K562 (cell line): ENCODE data around the gene ELOVL1. TPM values are rescaled to one million over a fixed set of nuclear protein-coding genes. Genes with fewer than 3 reads are reported as not detected.

Experiments used
- BRD9 ChIP-seq: fragments of 450-650 bp; IDR thresholded peaks from 2 replicates; pipeline ENCODE4 v1.6.1; 2018; ENCODE audit warnings: low read depth; ENCODE audit not compliant: partially characterized antibody
- ESRRA ChIP-seq: fragments of 450-650 bp; IDR thresholded peaks from 2 replicates; pipeline ENCODE4 v1.6.1; 2014; ENCODE audit warnings: low read depth, mild to moderate bottlenecking, moderate library complexity, borderline replicate concordance
- FOXA1 ChIP-seq: fragments of 450-650 bp; IDR thresholded peaks from 2 replicates; pipeline ENCODE4 v1.6.1; 2016; ENCODE audit warnings: mild to moderate bottlenecking, borderline replicate concordance
- MCM5 ChIP-seq: fragments of 450-650 bp; IDR thresholded peaks from 2 replicates; pipeline ENCODE4 v1.6.1; 2016; ENCODE audit warnings: low read depth
- NCOA4 ChIP-seq: fragments of 450-650 bp; IDR thresholded peaks from 2 replicates; pipeline ENCODE4 v1.6.1; 2018; ENCODE audit warnings: mild to moderate bottlenecking; ENCODE audit not compliant: partially characterized antibody
- POLR2G ChIP-seq: fragments of 200-400 bp; formaldehyde crosslinking; IDR thresholded peaks from 2 replicates; pipeline ENCODE4 v1.6.1; 2017; ENCODE audit warnings: low read depth, mild to moderate bottlenecking, antibody characterized with exemption, low read length, moderate library complexity
- ZFP1 ChIP-seq: fragments of 450-650 bp; formaldehyde crosslinking; IDR thresholded peaks from 2 replicates; pipeline ENCODE4 v1.4.0; 2020; ENCODE audit warnings: mild to moderate bottlenecking, mixed read lengths
- ZNF146 ChIP-seq: IDR thresholded peaks from one replicate; pipeline ENCODE4 v1.6.1; 2018; ENCODE audit warnings: missing compliant biosample characterization; ENCODE audit not compliant: unreplicated experiment
- ZNF311 ChIP-seq: fragments of 250-450 bp; sonication (Bioruptor Pico); IDR thresholded peaks from 2 replicates; pipeline ENCODE4 v1.4.0; 2020; ENCODE audit warnings: mild to moderate bottlenecking, moderate library complexity
- ZNF695 ChIP-seq: fragments of 450-650 bp; formaldehyde crosslinking; IDR thresholded peaks from 2 replicates; pipeline ENCODE4 v1.4.0; 2020; ENCODE audit warnings: mild to moderate bottlenecking, moderate library complexity
- polyA plus RNA-seq, 8 experiments: library from polyadenylated mRNA; depleted of rRNA in 4 of 8; stranded (reverse) in 5 of 8; unstranded in 3 of 8; fragments of >200 nt; fragmentation: Nextera tagmentation in 2 of 8; fragmentation: Illumina TruSeq in 1 of 8; extraction: Ambion mirVana in 2 of 8; extraction: Trizol in 1 of 8; gene quantifications; 2 replicates each; pipeline versions ENCODE4 v1.2.1 to v1.2.3, GENCODE V29; 2011 to 2014; ENCODE audit warnings: inconsistent platforms in 1 of 8, missing spikeins in 1 of 8
- total RNA-seq, 7 experiments: library from RNA; depleted of rRNA in 6 of 7; stranded (reverse); fragments of >200 nt in 6 of 7; fragmentation: Illumina TruSeq in 2 of 7; extraction: Trizol in 2 of 7; gene quantifications; 2 replicates each; pipeline versions ENCODE4 v1.2.1 to v1.2.3, GENCODE V29; 2011 to 2021; ENCODE audit warnings: low replicate concordance in 1 of 7
- TF ChIP-seq, protein P1 (sequence below): fragments of 250-450 bp; sonication (Bioruptor Pico); IDR thresholded peaks from 2 replicates; pipeline ENCODE4 v1.4.0; 2020
- TF ChIP-seq, protein P2 (sequence below): sonication (generic); formaldehyde crosslinking; IDR thresholded peaks from 2 replicates; pipeline ENCODE4 v1.8.1; 2023; ENCODE audit warnings: missing genetic modification reagents, mild to moderate bottlenecking, borderline replicate concordance
- TF ChIP-seq, protein P3 (sequence below): fragments of 450-650 bp; IDR thresholded peaks from 2 replicates; pipeline ENCODE4 v1.6.1; 2018; ENCODE audit warnings: mild to moderate bottlenecking, low read depth; ENCODE audit not compliant: partially characterized antibody
- TF ChIP-seq, protein P4 (sequence below), 3 experiments: fragments of 200-800 bp in 1 of 3; sonication (Bioruptor generic) in 1 of 3; sonication (generic) in 1 of 3; formaldehyde crosslinking in 1 of 3; IDR thresholded peaks; 2 replicates each; pipeline versions ENCODE4 v1.6.1 to v1.8.0; 2016 to 2022; ENCODE audit warnings: mild to moderate bottlenecking in 2 of 3, missing compliant biosample characterization in 2 of 3, missing genetic modification characterization in 2 of 3, missing genetic modification reagents in 1 of 3

The ELOVL1 gene
- total and polyA plus RNA-seq, 9 of the 15 experiments (the other 6 are each of a cell fraction or from before 2014, with no cell fraction given) = 51.0 to 157 (median 70.3) TPM

DNA sequence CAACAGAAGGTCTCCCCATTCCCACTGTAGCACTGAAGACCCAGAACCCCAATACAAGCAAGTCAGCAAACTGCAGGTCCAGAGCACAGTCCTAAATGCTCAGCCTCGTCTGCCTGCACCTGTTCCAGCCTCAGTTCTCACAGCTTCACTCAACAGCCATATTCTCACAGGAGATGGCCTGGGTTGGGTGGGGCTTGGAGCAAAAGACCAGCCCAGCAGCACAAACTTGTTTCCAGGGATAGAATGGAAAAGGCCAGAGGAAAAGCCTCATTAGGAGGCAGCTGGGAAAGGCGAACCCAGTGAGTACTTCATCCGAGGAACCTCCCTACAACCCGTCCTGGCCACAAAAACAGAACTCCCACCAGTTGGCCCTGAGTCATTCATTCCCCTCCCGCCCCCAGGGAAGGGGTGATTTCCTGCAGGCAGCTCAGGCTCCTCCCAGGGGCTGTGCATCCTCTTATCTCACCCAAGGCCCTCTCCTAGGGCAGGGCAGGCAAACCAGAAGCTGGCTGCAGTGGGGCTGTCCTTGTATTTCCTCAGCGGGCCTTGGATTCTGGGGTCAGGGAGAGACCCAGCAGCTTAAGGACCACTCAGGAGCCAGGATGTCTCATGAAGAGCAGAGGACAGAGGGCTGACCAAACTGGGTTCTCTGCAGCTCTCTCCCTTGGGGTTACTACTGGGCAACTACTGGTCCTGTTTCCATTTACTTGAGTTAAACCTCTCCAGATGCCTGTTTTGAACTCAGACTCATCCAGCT, 37.6 kb downstream of the ELOVL1 start (continued):
- TF ChIP-seq, protein P1, sequence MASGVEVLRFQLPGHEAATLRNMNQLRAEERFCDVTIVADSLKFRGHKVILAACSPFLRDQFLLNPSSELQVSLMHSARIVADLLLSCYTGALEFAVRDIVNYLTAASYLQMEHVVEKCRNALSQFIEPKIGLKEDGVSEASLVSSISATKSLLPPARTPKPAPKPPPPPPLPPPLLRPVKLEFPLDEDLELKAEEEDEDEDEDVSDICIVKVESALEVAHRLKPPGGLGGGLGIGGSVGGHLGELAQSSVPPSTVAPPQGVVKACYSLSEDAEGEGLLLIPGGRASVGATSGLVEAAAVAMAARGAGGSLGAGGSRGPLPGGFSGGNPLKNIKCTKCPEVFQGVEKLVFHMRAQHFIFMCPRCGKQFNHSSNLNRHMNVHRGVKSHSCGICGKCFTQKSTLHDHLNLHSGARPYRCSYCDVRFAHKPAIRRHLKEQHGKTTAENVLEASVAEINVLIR (CRISPR knock-in tag) = no peak
- TF ChIP-seq POLR2G = peak; percentile 71
- no peak for TF ChIP-seq ZNF146
- TF ChIP-seq FOXA1 = no peak
- TF ChIP-seq BRD9 = peak; percentile 62
- TF ChIP-seq ZNF311 (CRISPR knock-in tag) = no peak
- TF ChIP-seq ZFP1 (CRISPR knock-in tag) = no peak
- TF ChIP-seq ZNF695 (CRISPR knock-in tag) = no peak
- TF ChIP-seq ESRRA = peak; percentile 35; the same call in 1 of the 2 replicates
- no peak for TF ChIP-seq NCOA4
- TF ChIP-seq, protein P2, sequence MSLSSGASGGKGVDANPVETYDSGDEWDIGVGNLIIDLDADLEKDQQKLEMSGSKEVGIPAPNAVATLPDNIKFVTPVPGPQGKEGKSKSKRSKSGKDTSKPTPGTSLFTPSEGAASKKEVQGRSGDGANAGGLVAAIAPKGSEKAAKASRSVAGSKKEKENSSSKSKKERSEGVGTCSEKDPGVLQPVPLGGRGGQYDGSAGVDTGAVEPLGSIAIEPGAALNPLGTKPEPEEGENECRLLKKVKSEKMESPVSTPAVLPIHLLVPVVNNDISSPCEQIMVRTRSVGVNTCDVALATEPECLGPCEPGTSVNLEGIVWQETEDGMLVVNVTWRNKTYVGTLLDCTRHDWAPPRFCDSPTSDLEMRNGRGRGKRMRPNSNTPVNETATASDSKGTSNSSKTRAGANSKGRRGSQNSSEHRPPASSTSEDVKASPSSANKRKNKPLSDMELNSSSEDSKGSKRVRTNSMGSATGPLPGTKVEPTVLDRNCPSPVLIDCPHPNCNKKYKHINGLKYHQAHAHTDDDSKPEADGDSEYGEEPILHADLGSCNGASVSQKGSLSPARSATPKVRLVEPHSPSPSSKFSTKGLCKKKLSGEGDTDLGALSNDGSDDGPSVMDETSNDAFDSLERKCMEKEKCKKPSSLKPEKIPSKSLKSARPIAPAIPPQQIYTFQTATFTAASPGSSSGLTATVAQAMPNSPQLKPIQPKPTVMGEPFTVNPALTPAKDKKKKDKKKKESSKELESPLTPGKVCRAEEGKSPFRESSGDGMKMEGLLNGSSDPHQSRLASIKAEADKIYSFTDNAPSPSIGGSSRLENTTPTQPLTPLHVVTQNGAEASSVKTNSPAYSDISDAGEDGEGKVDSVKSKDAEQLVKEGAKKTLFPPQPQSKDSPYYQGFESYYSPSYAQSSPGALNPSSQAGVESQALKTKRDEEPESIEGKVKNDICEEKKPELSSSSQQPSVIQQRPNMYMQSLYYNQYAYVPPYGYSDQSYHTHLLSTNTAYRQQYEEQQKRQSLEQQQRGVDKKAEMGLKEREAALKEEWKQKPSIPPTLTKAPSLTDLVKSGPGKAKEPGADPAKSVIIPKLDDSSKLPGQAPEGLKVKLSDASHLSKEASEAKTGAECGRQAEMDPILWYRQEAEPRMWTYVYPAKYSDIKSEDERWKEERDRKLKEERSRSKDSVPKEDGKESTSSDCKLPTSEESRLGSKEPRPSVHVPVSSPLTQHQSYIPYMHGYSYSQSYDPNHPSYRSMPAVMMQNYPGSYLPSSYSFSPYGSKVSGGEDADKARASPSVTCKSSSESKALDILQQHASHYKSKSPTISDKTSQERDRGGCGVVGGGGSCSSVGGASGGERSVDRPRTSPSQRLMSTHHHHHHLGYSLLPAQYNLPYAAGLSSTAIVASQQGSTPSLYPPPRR = no peak
- no peak for TF ChIP-seq MCM5
- TF ChIP-seq, protein P3, sequence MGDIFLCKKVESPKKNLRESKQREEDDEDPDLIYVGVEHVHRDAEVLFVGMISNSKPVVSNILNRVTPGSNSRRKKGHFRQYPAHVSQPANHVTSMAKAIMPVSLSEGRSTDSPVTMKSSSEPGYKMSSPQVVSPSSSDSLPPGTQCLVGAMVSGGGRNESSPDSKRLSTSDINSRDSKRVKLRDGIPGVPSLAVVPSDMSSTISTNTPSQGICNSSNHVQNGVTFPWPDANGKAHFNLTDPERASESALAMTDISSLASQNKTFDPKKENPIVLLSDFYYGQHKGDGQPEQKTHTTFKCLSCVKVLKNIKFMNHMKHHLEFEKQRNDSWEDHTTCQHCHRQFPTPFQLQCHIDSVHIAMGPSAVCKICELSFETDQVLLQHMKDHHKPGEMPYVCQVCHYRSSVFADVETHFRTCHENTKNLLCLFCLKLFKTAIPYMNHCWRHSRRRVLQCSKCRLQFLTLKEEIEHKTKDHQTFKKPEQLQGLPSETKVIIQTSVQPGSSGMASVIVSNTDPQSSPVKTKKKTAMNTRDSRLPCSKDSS = no peak
- TF ChIP-seq, protein P4, sequence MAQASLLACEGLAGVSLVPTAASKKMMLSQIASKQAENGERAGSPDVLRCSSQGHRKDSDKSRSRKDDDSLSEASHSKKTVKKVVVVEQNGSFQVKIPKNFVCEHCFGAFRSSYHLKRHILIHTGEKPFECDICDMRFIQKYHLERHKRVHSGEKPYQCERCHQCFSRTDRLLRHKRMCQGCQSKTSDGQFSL (CRISPR knock-in tag; IDR thresholded peaks at IDR 0.05) = no peak
- TF ChIP-seq, protein P4 (tag; IDR thresholded peaks at IDR 0.05) = no peak
